ENCODE data around the gene MYO3B. TPM values are rescaled to one million over a fixed set of nuclear protein-coding genes. Genes with fewer than 3 reads are reported as not detected.

Gene MYO3B
- total and polyA plus RNA-seq, 12 donors: 0.04 to 0.11 (median 0.06) TPM; not detected in 8

GRCh38 chr2:170481201-170481600 is 303.3 kb downstream of the MYO3B start:
- H3K4me3 ChIP-seq: no peak overlapping the region
- no peaks in the 10 kb centered on the region for H3K36me3 ChIP-seq (replicated peaks in 1 of 2)
- H3K27ac ChIP-seq: no peak overlapping the region
- H3K9me3 ChIP-seq (replicated peaks in 1 of 3): no peaks in the 10 kb centered on the region
- WGBS, 4 donors: 84 to 97% (median 89%) methylated on average over 4 of the region's 4 CpGs
- intact Hi-C loops (cut with DNase I): loop anchor here in 1 of 2 donors (10.0 kb wide), 1 partner anchor 334 kb away; the partner anchor contains the start of gene GAD1
- TF ChIP-seq POLR2A (IDR thresholded peaks at IDR 0.05): no peak
- TF ChIP-seq CTCF (IDR thresholded peaks at IDR 0.05): no peak
- H3K4me1 ChIP-seq (replicated peaks in 1 of 2): no peaks in the 10 kb centered on the region
- H3K27me3 ChIP-seq: no peaks in the 10 kb centered on the region
- DNase-seq: no peak

DNA sequence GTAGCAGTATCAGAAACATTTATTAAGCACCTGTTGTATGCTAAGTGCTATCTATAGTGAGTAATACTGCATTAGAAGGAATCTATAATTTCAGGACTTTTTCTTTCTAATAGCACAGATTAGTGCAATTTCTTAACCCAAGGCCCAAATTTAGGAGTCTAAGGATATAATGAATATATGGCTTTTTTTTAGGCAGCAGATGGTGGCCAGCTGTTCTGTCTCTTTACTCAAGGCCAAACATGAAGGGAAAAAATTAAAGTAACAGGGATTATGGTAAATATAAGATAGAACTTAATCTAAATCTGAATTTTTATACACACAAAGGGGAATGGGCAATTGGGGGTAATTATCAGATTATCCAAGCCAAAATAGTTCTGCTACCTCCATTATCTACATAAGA is 306.6 kb downstream of the MYO3B start:
- Histone ChIP-seq H3K9me3 (replicated peaks in 1 of 3) (no peaks in the 10 kb centered on the region), H3K27me3 (no peaks in the 10 kb centered on the region), H3K36me3 (replicated peaks in 1 of 2) (no peaks in the 10 kb centered on the region), H3K4me1 (replicated peaks in 1 of 2) (no peaks in the 10 kb centered on the region), H3K27ac (no peak overlapping the region), H3K4me3 (no peak overlapping the region)
- no peak for TF ChIP-seq CTCF (IDR thresholded peaks at IDR 0.05)
- no peak for TF ChIP-seq POLR2A (IDR thresholded peaks at IDR 0.05)
- intact Hi-C loops (cut with DNase I): loop anchor here in 1 of 2 donors (10.0 kb wide), 1 partner anchor 330 kb away; the partner anchor contains the start of gene GAD1
- DNase-seq: no peak

GRCh38 chr2:170485254-170486026 is 307.5 kb downstream of the MYO3B start:
- TF ChIP-seq CTCF (IDR thresholded peaks at IDR 0.05) (no peak), POLR2A (IDR thresholded peaks at IDR 0.05) (no peak)
- H3K36me3 ChIP-seq (replicated peaks in 1 of 2): no peaks in the 10 kb centered on the region
- H3K27me3 ChIP-seq: no peaks in the 10 kb centered on the region
- intact Hi-C loops (cut with DNase I): loop anchor here in 1 of 2 donors (10.0 kb wide), 1 partner anchor 329 kb away; the partner anchor contains the start of gene GAD1
- H3K4me3 ChIP-seq: no peak overlapping the region
- no peaks in the 10 kb centered on the region for H3K4me1 ChIP-seq (replicated peaks in 1 of 2)
- DNase-seq: no peak
- no peaks in the 10 kb centered on the region for H3K9me3 ChIP-seq (replicated peaks in 1 of 3)
- no peak overlapping the region for H3K27ac ChIP-seq
- WGBS, 4 donors: 74 to 84% (median 75%) methylated on average over 3 of the region's 3 CpGs

- WGBS, 4 donors: 69 to 79% (median 76%) methylated on average over 3 of the region's 3 CpGs
- Histone ChIP-seq H3K27me3 (no peaks in the 10 kb centered on the region), H3K4me3 (no peak overlapping the region), H3K36me3 (replicated peaks in 1 of 2) (no peaks in the 10 kb centered on the region), H3K4me1 (replicated peaks in 1 of 2) (no peaks in the 10 kb centered on the region), H3K9me3 (replicated peaks in 1 of 3) (no peaks in the 10 kb centered on the region), H3K27ac (no peak overlapping the region)
- DNase-seq: no peak
- intact Hi-C loops (cut with DNase I): loop anchor here in 1 of 2 donors (10.0 kb wide), 1 partner anchor 328 kb away; the partner anchor contains the start of gene GAD1
- TF ChIP-seq POLR2A (IDR thresholded peaks at IDR 0.05): no peak
- TF ChIP-seq CTCF (IDR thresholded peaks at IDR 0.05): peak in 2 of 6 experiments; percentile 20 to 29
These were observed 308.8 kb downstream of the MYO3B start for GRCh38 chr2:170486730-170487129.
